NCI-H2107 (cell line): ENCODE measurements around the gene CHD9.
"Not testable (repeated sequence)": the region's sequence is repeated elsewhere in the genome, so short reads cannot be mapped to it uniquely, and the experiment has no call there.

Experiments
- DNase-seq: peaks from one replicate; lab custom pipeline; 2025; lab: John Stamatoyannopoulos, UW

Gene CHD9, protein sequence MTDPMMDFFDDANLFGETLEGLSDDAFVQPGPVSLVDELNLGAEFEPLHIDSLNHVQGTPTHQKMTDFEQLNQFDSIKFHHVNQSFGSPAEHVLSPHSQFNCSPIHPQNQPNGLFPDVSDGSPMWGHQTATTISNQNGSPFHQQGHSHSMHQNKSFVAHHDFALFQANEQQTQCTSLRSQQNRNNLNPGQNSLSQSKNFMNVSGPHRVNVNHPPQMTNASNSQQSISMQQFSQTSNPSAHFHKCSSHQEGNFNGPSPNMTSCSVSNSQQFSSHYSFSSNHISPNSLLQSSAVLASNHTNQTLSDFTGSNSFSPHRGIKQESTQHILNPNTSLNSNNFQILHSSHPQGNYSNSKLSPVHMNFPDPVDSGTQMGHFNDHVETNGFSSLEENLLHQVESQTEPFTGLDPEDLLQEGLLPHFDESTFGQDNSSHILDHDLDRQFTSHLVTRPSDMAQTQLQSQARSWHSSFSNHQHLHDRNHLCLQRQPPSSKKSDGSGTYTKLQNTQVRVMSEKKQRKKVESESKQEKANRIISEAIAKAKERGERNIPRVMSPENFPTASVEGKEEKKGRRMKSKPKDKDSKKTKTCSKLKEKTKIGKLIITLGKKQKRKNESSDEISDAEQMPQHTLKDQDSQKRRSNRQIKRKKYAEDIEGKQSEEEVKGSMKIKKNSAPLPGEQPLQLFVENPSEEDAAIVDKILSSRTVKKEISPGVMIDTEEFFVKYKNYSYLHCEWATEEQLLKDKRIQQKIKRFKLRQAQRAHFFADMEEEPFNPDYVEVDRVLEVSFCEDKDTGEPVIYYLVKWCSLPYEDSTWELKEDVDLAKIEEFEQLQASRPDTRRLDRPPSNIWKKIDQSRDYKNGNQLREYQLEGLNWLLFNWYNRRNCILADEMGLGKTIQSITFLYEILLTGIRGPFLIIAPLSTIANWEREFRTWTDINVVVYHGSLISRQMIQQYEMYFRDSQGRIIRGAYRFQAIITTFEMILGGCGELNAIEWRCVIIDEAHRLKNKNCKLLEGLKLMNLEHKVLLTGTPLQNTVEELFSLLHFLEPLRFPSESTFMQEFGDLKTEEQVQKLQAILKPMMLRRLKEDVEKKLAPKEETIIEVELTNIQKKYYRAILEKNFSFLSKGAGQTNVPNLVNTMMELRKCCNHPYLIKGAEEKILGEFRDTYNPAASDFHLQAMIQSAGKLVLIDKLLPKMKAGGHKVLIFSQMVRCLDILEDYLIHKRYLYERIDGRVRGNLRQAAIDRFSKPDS (N-terminal part only)

GRCh38 chr16:53054670-53055485 is at the start of gene CHD9:
Gene CHD9, plus strand, starts transcription at chr16:53054991. Its CDS starts 101,099 bp downstream, at chr16:53156090.
- peak; percentile 75 for DNase-seq

GRCh38 chr16:53007095-53007494 is 47.7 kb upstream of the CHD9 start:
- no peak for DNase-seq

GRCh38 chr16:53014287-53014686 is 40.5 kb upstream of the CHD9 start:
- no peak for DNase-seq

DNA sequence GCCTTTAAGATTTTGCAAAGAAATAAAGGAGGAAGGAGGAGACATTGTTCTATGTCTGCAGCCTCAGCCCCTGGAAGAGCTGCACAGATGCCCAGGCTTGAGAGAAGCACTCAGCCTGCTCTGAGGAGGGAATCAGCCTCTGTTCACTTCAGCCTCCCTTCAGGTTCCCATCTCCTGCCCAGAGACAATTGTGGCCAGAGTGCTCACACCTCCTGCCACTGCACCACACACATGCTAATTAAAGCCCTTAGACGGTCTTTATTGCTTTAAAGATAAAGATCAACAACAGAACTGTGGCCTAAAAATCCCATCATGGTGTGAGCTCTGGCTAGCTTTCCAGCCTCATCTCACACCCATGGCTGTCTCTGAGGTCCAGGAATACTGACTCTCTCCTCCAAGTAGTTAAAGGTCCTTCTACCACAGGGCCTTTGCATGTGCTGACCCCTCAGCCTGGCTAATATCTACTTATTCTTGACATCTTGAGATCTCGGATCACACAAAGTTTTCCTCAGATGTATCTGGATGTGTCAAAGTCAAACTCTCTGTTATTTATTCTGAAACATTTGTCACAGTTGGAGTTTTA is 35.9 kb upstream of the CHD9 start:
- no peak for DNase-seq

DNA sequence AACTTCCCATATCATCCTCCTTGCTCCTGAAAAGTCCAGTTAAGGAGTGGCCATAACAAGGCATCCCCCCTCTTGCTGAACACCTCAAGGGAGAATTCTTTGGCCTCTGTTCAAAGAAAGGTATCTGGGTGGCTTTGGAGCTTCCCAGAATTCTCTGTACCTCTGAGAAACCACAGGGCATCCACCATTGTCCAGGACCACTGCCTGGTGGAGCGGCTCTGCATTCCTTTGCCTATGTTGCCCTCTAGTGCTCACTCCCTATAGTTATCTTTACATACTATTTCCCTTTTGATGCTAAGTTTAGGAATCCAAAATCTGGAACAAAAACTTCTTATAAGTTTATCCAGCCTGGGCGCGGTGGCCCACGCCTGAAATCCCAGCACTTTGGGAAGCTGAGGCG is 32.4 kb upstream of the CHD9 start:
- peak; percentile 3 for DNase-seq

- DNase-seq: no peak
These were observed 30.7 kb upstream of the CHD9 start for GRCh38 chr16:53024045-53024444.

GRCh38 chr16:53029971-53030370 is 24.8 kb upstream of the CHD9 start:
- no peak for DNase-seq

DNA sequence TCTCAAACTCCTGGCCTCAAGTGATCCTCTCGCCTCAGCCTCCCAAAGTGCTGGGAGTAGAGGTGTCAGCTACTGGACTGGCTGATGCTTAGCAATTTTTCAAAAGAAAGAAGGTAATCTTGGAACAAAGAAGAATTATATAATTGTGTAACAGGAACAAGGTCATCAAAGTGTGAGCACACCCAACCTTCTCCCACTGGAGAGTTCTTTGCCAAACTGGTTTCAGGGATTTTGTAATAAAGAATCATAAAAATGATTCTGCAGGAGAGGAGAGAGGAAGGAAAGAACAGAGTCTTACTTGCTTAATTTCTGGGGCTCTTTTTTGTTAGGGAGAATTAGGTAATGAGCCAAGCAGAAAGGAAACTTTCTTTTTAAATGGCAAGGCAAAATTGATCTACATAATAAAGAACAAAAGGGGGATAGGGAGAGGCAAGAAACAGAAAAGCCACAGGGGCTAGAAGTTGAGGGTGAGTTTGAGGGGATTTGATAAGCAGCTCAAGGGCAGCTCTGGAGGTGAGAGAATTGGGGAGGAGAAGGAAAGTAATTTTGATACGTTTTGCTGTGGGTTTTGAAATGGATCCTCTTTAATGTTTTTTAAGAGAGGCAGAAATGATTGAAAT is 23.4 kb upstream of the CHD9 start:
- no peak for DNase-seq

DNA sequence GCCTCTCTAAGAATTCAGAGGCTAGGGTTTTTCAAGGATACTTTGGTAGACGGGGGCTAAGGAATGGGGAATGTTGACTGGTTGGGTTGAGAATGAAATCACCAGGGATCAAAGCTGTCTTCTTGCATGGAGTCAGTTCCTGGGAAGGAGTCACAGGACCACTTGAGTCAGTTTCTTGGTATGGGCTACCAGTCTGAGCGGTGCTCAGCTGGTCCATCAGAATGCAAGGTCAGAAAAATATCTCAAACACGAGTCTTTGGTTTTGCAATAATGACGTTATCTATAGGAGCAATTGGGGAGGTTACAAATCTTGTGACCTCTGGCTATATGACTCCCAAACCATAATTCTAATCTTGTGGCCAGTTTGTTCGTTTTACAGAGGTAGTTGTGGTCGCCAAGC is 20.5 kb upstream of the CHD9 start:
- no peak for DNase-seq

DNA sequence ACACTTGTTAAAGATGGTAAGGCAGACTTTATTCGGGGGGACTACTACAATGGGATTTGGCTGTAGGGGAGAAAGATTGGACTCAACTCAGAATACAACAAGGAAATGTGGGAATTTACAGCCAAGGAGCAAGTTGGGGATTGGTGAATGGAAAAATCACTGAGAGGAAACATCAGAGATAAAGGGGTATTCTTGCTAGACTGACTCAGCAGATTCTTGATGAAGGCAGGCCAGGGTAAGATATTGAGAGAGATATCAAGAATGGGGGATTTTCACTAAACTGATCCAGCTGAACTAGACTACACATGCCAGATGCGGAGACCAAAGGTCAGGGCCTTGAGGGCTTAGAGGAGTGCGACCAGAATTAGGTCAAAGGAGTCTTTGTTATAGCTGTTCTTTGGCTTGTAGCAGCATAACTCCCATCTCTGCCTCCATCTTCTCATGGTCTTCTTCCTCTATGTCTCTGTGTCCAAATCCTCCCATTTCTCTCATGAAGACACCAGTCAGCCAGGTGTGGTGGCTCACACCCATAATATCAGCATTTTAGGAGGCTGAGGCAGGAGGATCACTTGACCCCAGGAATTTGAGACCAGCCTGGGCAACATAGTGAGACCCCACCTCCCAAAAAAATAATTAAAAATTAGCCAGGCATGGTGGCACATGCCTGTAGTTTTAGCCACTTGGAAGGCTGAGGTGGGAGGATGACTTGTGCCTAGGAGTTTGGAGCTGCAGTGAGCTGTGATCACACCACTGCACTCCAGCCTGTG is 19.4 kb upstream of the CHD9 start:
- DNase-seq: no peak

- DNase-seq: no peak
These were observed 18.7 kb upstream of the CHD9 start for GRCh38 chr16:53036066-53036465.

GRCh38 chr16:53036711-53037110 is 18.1 kb upstream of the CHD9 start:
- DNase-seq: not testable (repeated sequence)

GRCh38 chr16:53040788-53041187 is 14.0 kb upstream of the CHD9 start:
- DNase-seq: no peak

GRCh38 chr16:53041320-53042051 is 13.3 kb upstream of the CHD9 start:
- DNase-seq: no peak

- DNase-seq: no peak
These were observed 12.5 kb upstream of the CHD9 start for GRCh38 chr16:53042235-53042701.

GRCh38 chr16:53043428-53043831 is 11.4 kb upstream of the CHD9 start:
- DNase-seq: no peak

GRCh38 chr16:53043986-53044601 is 10.7 kb upstream of the CHD9 start:
- DNase-seq: no peak
